Fibroblast of pulmonary artery (primary cell): ENCODE data around the gene CORO6.

Experiments
- DNase-seq: peaks from one replicate; pipeline ENCODE4 v3.0.0-alpha.2; 2010; ENCODE audit warnings: low read depth
- H3K4me3 ChIP-seq: replicated peaks from 2 replicates; pipeline ENCODE4 v1.5.1; 2011; ENCODE audit warnings: low read depth, mild to moderate bottlenecking, control low read depth, low read length, moderate library complexity
- TF ChIP-seq, protein P1 (sequence below): IDR thresholded peaks from 2 replicates; pipeline ENCODE4 v1.5.1; 2011; ENCODE audit warnings: mild to moderate bottlenecking, control low read depth, low read length, inconsistent platforms; ENCODE audit errors: missing control alignments

The CORO6 gene

DNA sequence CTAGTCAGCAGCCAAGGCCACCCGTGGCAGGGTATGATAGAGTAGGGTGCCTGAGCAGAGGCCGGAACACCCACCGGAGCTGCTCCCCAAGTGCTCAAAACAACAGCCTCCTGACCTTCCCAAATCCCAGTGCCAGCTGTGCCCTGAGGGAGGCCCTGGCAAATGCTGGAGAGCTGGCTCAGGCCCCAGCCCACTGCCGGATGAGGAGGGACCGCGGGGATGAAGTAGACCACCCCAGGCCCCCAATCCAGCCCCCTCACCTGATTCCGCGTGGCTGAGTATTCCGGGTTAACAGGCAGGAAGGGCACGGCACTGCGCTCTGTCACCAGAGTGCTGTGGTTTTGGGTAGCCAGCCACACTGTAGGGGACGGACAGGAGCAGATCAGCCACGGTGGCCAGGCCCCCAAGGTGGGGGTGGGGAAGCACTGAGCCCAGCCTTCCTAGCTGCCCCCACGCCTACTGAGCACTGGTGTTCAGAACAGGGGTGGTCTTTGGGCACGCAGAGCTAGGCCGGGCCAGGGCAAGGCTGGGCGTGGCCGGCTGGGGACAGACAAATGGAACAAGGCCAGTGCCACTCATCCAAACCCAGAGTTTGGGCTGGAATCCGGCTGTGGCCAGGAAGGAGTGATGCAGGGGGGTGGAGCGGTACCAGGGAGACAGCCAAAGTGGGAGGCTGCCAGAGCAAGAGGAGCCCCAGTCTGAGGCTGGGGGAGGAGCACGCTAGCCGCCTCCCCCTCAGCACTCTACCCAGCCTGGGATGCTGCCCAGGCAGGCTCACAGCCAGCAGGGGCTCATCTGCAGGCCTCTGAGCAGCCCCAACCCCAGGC is 45.1 kb downstream of the CORO6 start:
- DNase-seq, result peak; percentile 48
- no peak overlapping the region for H3K4me3 ChIP-seq
- TF ChIP-seq, protein P1, sequence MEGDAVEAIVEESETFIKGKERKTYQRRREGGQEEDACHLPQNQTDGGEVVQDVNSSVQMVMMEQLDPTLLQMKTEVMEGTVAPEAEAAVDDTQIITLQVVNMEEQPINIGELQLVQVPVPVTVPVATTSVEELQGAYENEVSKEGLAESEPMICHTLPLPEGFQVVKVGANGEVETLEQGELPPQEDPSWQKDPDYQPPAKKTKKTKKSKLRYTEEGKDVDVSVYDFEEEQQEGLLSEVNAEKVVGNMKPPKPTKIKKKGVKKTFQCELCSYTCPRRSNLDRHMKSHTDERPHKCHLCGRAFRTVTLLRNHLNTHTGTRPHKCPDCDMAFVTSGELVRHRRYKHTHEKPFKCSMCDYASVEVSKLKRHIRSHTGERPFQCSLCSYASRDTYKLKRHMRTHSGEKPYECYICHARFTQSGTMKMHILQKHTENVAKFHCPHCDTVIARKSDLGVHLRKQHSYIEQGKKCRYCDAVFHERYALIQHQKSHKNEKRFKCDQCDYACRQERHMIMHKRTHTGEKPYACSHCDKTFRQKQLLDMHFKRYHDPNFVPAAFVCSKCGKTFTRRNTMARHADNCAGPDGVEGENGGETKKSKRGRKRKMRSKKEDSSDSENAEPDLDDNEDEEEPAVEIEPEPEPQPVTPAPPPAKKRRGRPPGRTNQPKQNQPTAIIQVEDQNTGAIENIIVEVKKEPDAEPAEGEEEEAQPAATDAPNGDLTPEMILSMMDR, result no peak

DNA sequence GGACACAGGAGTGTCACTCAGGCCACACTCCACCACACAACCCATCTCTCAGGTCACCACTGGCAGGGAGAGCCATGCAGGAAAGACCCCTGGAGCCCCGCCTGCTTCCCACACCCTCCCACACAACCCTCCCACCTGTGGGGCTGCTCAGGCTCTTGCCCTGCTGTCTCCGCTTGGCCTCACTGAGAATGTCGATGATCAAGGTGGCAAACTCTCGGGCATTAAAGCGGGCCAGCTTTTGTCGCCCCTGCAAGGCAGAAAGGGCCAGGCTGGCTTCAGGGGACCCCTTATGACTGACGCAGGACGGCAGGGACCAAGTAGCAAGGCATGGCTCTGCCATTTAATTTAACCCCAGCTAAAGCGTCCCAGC is 45.7 kb downstream of the CORO6 start:
- no peak overlapping the region for H3K4me3 ChIP-seq
- DNase-seq, result no peak
- TF ChIP-seq, protein P1, result no peak

DNA sequence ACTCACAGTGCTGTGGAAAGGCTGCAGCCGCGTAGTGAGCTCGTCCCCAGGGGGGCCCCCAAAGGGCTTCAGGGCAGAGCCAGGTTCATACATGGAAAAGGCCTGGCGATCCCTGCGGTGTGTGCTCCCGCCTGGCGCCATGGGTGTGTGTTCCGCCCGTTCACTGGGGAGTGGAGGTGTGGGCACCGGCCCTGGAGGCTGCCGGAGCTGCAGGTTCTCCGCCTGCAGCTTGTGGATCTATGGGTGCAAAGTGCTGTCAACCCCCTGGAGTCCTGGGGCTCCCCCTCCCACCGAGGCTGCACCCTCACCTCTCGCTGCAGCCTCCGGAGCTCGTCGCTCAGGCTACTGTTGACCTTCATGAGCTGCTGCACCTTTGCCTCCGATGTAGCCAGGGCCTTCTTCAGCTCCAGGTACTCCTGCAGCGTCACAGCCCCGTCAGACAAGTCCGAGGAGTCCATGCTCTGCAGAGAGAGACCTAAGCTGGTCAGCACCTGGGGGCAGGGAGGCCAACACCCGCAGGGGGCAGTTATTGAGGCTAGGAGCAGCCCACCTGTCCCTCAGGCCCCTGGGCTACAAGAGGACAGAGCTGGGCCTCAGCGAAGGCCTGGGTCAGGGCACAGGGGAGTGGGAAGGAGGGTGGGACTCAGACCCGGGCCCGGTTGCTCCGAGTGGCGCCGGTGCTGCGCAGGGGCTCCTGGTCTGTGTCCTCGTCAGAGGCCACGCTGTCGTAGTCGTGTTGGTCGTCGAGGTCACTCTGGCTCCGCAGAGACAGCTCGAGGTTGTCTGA is 46.3 kb downstream of the CORO6 start:
- TF ChIP-seq, protein P1, result no peak
- no peak overlapping the region for H3K4me3 ChIP-seq
- no peak for DNase-seq

DNA sequence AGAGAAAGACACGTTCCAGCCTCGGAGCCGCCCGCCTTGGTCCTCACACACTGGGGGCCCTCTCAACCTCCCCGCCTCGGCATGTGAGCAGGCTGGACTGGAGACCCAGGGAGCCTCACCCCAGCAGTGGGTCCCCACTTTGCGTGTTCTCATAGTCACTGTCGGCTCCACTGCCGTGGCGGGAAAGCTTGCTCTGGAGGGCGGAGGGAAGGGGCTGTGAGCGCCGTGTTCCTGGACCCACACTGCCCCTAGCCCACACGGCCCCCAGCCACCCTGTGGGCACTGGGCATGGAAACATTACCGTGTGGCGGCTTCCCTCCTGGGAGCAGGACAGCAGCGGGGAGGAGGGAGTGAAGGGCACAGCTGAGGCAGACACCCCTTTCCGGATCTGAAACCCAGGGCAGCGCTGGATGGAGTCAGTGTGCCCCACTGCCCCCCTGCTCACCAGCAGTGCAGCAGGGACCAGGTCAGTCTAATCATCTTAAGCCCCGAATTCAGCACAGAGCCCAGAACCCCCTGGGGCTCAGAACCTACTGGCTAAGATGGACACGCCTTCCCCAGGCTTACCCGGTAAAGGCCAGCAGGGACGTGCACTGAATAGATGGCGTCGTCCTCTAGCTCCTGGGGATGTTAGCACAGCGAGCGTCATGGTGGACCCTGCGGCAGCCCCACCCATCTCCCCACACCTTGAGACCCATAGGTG is 47.0 kb downstream of the CORO6 start:
- TF ChIP-seq, protein P1, result no peak
- H3K4me3 ChIP-seq, result no peak overlapping the region
- no peak for DNase-seq

DNA sequence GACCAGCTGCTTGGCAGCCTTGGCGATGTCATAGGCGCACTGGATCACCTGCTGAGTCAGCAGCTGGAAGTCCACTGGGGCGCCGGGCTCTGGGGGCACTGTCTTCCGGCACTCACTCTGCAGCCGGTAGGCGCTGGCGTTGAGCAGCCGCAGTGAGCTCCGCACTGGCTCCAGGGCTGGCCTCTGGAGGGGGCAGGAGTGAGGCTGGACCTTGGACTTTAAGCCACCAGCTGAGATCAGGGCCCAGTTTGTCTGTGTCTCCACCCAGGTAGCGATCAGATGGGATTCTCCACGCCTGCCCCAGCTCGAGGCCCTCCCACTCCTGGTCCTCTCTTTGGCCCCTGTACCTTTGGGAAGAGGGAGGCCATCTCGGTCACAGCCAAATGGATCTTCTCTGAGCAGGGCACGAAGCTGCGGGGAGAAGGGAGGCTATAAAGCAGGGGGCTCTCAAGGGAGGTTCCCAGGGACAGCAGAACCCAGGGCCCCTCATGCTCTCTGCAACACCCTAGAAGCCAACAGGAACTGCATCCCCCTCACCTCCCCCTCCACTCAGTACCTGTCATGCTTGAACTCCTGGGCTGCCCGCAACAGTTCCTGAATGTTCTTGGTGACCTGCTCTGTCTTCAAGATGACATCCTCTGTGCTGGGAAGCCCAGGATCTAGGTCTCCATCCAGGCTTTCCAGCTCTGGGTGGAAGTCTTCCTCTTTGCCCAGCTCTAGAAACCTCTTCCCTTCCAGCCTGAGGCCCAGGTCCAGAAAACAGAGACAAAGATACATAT is 47.8 kb downstream of the CORO6 start:
- no peak overlapping the region for H3K4me3 ChIP-seq
- DNase-seq, result no peak
- TF ChIP-seq, protein P1, result no peak
